ENCODE results near the gene ZNF493. TPM values are rescaled to one million over a fixed set of nuclear protein-coding genes. Genes with fewer than 3 reads are reported as not detected.

Gene ZNF493
- 21.4 and 60.5 TPM in 2 replicates for total RNA-seq (ENCODE audit: low replicate concordance)

GRCh38 chr19:21396893-21397572 lies at the start of gene ZNF493:
TSS of gene ZNF493 (plus strand) at chr19:21397133. CDS start at chr19:21397238, 105 bp downstream.

GRCh38 chr19:21358768-21359451 lies 38.0 kb upstream of the ZNF493 start, which contains the start of gene ZNF738:
TSS of gene ZNF738 (plus strand) at chr19:21359000. CDS start at chr19:21359141, 141 bp downstream.

Other genes starting within 250 kb of the ZNF493 start
- gene ZNF708, start 67.7 kb upstream of the ZNF493 start, total RNA-seq (ENCODE audit: low replicate concordance): 2.5 and 5.3 TPM in 2 replicates
- 1.1 and 4.1 TPM in 2 replicates for gene ZNF738, start 38.1 kb upstream of the ZNF493 start, total RNA-seq (ENCODE audit: low replicate concordance)
- 3.3 and 4.9 TPM in 2 replicates for gene ZNF429, start 108.5 kb downstream of the ZNF493 start, total RNA-seq (ENCODE audit: low replicate concordance)

Data from smooth muscle cell of the coronary artery (primary cell).